Upper lobe of left lung (tissue), 4 donors: ENCODE measurements around the gene RNF128.

Experiments
- POLR2A ChIP-seq, 4 donors: fragments of 450-650 bp; IDR thresholded peaks; one replicate each; pipeline ENCODE4 v1.5.1; 2016 to 2017; ENCODE audit warnings: antibody characterized with exemption in 4 of 4, mild to moderate bottlenecking in 2 of 4
- POLR2AphosphoS5 ChIP-seq, 2 donors: sonication (generic); formaldehyde crosslinking; IDR thresholded peaks; one replicate each; pipeline ENCODE4 v1.5.1; 2017; ENCODE audit warnings: antibody characterized with exemption in 2 of 2
- TF ChIP-seq, protein P1 (sequence below), 6 experiments: fragments of 450-650 bp in 4 of 6; fragments of 200-600 bp in 2 of 6; sonication (generic) in 2 of 6; IDR thresholded peaks; one replicate each; pipeline ENCODE4 v1.5.1; 2016 to 2019; ENCODE audit warnings: antibody characterized with exemption in 6 of 6

DNA sequence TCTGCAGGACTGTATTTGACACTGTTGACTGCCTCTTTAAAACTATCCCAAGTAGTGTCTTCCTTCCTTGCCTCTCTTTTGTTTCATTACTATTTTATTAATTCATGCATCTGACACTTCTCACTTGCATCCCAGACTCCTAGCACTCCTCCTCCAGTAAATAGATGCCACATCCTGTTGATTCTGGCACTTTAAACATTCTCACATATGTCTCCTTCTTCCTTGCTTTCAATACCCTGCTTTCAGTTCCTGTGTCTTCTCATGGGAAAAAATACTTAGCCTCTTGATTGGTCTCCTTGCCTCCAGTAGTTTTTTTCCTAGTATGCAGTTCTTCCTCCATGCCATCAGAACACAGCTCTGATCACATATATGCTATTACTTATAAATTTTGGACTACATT, 5.1 kb downstream of the RNF128 start:
- no peak for TF ChIP-seq POLR2A (IDR thresholded peaks at IDR 0.05)
- TF ChIP-seq POLR2AphosphoS5 (IDR thresholded peaks at IDR 0.05), result no peak
- TF ChIP-seq, protein P1, sequence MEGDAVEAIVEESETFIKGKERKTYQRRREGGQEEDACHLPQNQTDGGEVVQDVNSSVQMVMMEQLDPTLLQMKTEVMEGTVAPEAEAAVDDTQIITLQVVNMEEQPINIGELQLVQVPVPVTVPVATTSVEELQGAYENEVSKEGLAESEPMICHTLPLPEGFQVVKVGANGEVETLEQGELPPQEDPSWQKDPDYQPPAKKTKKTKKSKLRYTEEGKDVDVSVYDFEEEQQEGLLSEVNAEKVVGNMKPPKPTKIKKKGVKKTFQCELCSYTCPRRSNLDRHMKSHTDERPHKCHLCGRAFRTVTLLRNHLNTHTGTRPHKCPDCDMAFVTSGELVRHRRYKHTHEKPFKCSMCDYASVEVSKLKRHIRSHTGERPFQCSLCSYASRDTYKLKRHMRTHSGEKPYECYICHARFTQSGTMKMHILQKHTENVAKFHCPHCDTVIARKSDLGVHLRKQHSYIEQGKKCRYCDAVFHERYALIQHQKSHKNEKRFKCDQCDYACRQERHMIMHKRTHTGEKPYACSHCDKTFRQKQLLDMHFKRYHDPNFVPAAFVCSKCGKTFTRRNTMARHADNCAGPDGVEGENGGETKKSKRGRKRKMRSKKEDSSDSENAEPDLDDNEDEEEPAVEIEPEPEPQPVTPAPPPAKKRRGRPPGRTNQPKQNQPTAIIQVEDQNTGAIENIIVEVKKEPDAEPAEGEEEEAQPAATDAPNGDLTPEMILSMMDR (IDR thresholded peaks at IDR 0.05), result no peak
